Measurements from ENCODE around the gene FASN. TPM values are rescaled to one million over a fixed set of nuclear protein-coding genes. Genes with fewer than 3 reads are reported as not detected.

Gene FASN
- total RNA-seq, 3 donors from 2014 or later, result 87.2 to 115 (median 102) TPM

DNA sequence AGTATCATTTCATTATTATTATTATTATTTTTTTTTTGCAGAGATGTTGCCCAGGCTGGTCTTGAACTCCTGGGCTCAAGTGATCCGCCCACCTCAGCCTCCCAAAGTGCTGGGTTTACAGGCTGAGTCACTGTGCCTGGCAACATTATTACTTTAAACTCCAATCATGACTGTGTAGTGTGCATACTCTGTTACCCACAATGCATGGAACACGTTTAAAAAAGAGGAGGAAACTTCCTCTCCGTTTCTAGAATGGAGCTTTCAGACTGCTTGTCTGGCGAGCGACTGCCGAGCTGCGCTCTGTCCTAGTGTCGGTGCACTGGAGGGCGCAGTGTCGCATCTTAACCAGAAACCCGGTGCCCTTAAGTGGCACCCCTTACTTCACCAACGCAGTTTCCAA lies 22.1 kb upstream of the FASN start:
- Histone ChIP-seq H3K9me3 (no peaks in the 10 kb centered on the region), H3K4me3 (no peak overlapping the region), H3K4me1 (ENCODE audit: low read depth) (no peaks in the 10 kb centered on the region), H3K36me3 (ENCODE audit: low read depth) (no peaks in the 10 kb centered on the region)
- intact Hi-C loops (cut with DNase I, micrococcal nuclease), result no loop called here
- TF ChIP-seq, protein P1, sequence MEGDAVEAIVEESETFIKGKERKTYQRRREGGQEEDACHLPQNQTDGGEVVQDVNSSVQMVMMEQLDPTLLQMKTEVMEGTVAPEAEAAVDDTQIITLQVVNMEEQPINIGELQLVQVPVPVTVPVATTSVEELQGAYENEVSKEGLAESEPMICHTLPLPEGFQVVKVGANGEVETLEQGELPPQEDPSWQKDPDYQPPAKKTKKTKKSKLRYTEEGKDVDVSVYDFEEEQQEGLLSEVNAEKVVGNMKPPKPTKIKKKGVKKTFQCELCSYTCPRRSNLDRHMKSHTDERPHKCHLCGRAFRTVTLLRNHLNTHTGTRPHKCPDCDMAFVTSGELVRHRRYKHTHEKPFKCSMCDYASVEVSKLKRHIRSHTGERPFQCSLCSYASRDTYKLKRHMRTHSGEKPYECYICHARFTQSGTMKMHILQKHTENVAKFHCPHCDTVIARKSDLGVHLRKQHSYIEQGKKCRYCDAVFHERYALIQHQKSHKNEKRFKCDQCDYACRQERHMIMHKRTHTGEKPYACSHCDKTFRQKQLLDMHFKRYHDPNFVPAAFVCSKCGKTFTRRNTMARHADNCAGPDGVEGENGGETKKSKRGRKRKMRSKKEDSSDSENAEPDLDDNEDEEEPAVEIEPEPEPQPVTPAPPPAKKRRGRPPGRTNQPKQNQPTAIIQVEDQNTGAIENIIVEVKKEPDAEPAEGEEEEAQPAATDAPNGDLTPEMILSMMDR (IDR thresholded peaks at IDR 0.05), result no peak
- ATAC-seq, result no peak
- DNase-seq, result no peak

GRCh38 chr17:82118815-82119380 lies 20.9 kb upstream of the FASN start:
- DNase-seq, result no peak
- ATAC-seq, result no peak
- no peak overlapping the region for H3K4me3 ChIP-seq
- intact Hi-C loops (cut with DNase I, micrococcal nuclease), result no loop called here
- no peaks in the 10 kb centered on the region for H3K36me3 ChIP-seq (ENCODE audit: low read depth)
- H3K4me1 ChIP-seq (ENCODE audit: low read depth), result no peaks in the 10 kb centered on the region
- H3K9me3 ChIP-seq, result no peaks in the 10 kb centered on the region
- TF ChIP-seq, protein P1 (IDR thresholded peaks at IDR 0.05), result no peak

- DNase-seq, result no peak
- TF ChIP-seq, protein P1 (IDR thresholded peaks at IDR 0.05), result no peak
- Histone ChIP-seq H3K4me1 (ENCODE audit: low read depth) (no peaks in the 10 kb centered on the region), H3K9me3 (no peaks in the 10 kb centered on the region), H3K36me3 (ENCODE audit: low read depth) (no peaks in the 10 kb centered on the region), H3K4me3 (no peak overlapping the region)
- intact Hi-C loops (cut with DNase I, micrococcal nuclease), result no loop called here
- no peak for ATAC-seq
Observed at GRCh38 chr17:82118168-82118814, 20.3 kb upstream of the FASN start.

DNA sequence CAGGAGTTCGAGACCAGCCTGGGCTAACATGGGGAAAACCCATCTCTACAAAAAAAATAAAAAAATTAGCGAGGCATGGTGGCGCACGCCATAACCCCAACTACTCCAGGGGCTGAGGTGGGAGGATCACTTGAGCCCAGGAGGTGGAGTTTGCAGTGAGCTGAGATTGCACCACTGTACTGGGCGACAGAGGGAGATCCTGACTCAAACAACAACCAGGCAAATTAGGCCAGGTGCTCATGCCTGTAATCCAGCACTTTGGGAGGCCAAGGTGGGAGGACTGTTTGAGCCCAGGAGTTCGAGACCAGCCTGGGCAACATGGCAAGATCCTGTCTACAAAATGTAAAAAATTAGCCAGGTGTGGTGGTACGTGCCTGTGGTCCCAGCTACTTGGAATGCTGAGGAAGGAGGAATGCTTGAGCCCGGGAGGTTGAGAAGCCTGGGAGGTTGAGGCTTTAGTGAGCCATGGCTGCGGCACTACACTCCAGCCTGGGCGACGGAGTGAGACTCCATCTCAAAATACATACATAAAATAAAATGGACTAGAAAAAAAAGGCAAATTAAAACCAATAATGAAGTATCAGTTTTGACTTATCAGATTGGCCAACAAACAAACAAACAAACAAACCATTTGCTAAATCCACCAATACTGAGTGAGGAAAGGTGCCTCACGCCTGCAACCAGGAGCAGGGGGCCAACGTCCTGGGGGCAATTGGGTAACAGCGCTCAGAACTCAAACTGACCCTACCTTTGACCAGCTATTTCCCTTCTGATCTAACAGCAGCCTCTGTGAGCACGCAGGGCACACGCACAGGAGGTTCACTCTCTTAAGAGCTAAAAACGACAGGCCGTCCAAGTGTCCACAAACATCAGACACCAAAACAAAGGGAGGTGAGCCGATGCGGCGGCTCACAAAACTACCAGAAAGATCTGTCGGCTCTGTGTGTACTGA lies 19.4 kb upstream of the FASN start:
- no peak overlapping the region for H3K4me3 ChIP-seq
- no peaks in the 10 kb centered on the region for H3K9me3 ChIP-seq
- ATAC-seq (no peak), DNase-seq (no peak)
- H3K36me3 ChIP-seq (ENCODE audit: low read depth), result no peaks in the 10 kb centered on the region
- TF ChIP-seq, protein P1 (IDR thresholded peaks at IDR 0.05), result no peak
- intact Hi-C loops (cut with DNase I, micrococcal nuclease), result no loop called here
- H3K4me1 ChIP-seq (ENCODE audit: low read depth), result no peaks in the 10 kb centered on the region

- no peaks in the 10 kb centered on the region for H3K4me1 ChIP-seq (ENCODE audit: low read depth)
- DNase-seq (no peak), ATAC-seq (no peak)
- no peaks in the 10 kb centered on the region for H3K9me3 ChIP-seq
- intact Hi-C loops (cut with DNase I, micrococcal nuclease), result no loop called here
- H3K4me3 ChIP-seq, result no peak overlapping the region
- H3K36me3 ChIP-seq (ENCODE audit: low read depth), result no peaks in the 10 kb centered on the region
- TF ChIP-seq, protein P1 (IDR thresholded peaks at IDR 0.05), result no peak
Observed at GRCh38 chr17:82116246-82116645, 18.2 kb upstream of the FASN start.

Data from mucosa of descending colon (tissue), 3 donors.